ENCODE results near the gene SWI5.
"Not testable (repeated sequence)": the region's sequence is repeated elsewhere in the genome, so short reads cannot be mapped to it uniquely, and the experiment has no call there.

The SWI5 gene

DNA sequence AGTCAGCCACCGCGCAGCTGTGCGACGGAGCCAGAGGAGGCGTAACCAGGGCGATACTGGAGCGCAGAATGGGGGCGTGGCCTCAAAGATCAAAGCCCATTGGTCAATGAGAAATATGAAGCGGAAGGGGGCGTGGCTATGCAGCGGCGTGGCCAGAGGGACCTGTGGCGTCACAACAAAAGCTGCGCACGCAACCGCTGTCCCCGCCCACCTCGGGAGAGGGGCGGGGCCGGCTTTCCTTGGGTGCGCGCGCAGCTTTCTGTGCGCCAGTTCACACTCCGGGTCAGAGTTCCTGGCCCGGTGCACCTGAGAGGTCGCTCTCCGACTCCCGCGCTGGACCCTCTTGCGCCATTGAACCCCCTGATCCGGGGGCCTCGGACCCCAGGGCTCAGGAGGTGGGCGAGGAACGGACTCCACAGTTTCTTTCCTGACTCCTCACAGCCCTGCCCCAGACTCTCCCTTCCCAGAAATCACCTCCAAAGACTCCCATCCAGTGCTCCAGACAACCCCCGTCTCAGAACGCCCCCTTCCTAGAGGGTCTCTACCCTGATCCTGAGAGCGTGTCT lies at the start of gene SWI5:
TSS of gene SWI5 (plus strand) at position 269 of the 566 bp plus-strand sequence.
- peak; percentile 100 for DNase-seq (ENCODE audit: low read depth in 2 of 2)

- DNase-seq (ENCODE audit: low read depth in 2 of 2) = no peak
These were observed 49.7 kb upstream of the SWI5 start for GRCh38 chr9:128226412-128226801.

- not testable (repeated sequence) for DNase-seq (ENCODE audit: low read depth in 2 of 2)
These were observed 45.2 kb upstream of the SWI5 start for GRCh38 chr9:128230897-128231296.

- no peak for DNase-seq (ENCODE audit: low read depth in 2 of 2)
These were observed 44.2 kb upstream of the SWI5 start for GRCh38 chr9:128231638-128232527.

- no peak for DNase-seq (ENCODE audit: low read depth in 2 of 2)
These were observed 43.3 kb upstream of the SWI5 start for GRCh38 chr9:128232528-128233428.

GRCh38 chr9:128233817-128234406 lies 42.2 kb upstream of the SWI5 start:
- no peak for DNase-seq (ENCODE audit: low read depth in 2 of 2)

GRCh38 chr9:128242124-128242523 lies 34.0 kb upstream of the SWI5 start:
- no peak for DNase-seq (ENCODE audit: low read depth in 2 of 2)

- no peak for DNase-seq (ENCODE audit: low read depth in 2 of 2)
These were observed 33.3 kb upstream of the SWI5 start for GRCh38 chr9:128242828-128243214.

GRCh38 chr9:128243215-128244018 lies 32.7 kb upstream of the SWI5 start:
- DNase-seq (ENCODE audit: low read depth in 2 of 2) = no peak

- no peak for DNase-seq (ENCODE audit: low read depth in 2 of 2)
These were observed 31.8 kb upstream of the SWI5 start for GRCh38 chr9:128244091-128244836.

GRCh38 chr9:128244837-128245231 lies 31.2 kb upstream of the SWI5 start:
- DNase-seq (ENCODE audit: low read depth in 2 of 2) = no peak

DNA sequence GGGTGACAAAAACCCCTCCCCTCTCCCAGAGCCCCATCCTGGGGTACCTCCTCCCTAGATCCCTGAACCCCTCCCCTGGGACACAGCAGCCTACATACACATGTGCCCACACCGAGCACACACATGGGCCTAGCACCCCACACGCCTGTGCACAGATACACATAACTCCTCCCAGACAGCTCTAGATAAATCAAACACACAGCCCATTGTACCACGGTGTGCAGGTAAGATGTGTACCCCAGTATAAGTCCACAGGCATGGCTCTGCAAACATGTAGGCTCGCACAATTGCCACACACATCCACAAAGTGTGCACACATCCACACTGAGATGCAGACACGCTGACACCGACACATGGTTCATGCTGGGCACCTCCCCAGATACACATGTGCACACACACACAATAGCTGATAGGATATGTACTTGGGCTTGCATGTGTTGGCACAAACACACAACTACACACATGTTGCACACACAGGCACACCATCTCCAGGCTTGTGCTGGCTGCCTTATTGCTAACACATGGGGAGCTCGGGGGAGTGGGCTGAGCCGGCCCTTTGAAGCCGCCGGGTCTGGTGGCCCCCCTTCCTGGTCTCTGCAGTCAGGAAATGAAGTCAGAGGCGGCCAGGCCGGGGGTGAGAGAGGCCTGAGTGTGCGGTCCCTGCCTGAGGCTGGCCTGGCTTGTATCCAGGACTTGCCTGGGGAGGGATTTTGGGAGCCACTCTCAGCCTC lies 30.5 kb upstream of the SWI5 start:
- no peak for DNase-seq (ENCODE audit: low read depth in 2 of 2)

DNA sequence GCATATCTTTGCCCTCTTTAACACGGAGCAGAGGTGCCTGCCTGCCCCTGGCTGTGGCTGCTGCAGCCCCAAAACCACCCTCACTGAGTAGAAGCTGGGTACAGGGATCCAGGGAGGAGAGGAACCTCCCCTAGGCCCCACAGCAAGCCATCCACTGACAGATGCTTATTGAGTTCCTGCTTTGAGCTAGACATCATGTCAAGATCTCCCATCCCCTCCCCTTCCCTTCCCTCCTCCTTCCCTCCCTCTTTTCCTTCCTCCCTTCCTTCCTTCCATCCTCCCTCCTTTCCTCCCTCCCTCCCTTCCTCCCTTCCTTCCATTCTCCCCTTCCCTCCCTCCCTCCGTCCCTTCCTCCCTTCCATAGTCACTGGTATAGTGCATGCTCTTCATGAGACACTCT lies 29.6 kb upstream of the SWI5 start:
- no peak for DNase-seq (ENCODE audit: low read depth in 2 of 2)

- no peak for DNase-seq (ENCODE audit: low read depth in 2 of 2)
These were observed 28.8 kb upstream of the SWI5 start for GRCh38 chr9:128247226-128247803.

GRCh38 chr9:128249558-128249907 lies 26.5 kb upstream of the SWI5 start:
- DNase-seq (ENCODE audit: low read depth in 2 of 2) = no peak

DNA sequence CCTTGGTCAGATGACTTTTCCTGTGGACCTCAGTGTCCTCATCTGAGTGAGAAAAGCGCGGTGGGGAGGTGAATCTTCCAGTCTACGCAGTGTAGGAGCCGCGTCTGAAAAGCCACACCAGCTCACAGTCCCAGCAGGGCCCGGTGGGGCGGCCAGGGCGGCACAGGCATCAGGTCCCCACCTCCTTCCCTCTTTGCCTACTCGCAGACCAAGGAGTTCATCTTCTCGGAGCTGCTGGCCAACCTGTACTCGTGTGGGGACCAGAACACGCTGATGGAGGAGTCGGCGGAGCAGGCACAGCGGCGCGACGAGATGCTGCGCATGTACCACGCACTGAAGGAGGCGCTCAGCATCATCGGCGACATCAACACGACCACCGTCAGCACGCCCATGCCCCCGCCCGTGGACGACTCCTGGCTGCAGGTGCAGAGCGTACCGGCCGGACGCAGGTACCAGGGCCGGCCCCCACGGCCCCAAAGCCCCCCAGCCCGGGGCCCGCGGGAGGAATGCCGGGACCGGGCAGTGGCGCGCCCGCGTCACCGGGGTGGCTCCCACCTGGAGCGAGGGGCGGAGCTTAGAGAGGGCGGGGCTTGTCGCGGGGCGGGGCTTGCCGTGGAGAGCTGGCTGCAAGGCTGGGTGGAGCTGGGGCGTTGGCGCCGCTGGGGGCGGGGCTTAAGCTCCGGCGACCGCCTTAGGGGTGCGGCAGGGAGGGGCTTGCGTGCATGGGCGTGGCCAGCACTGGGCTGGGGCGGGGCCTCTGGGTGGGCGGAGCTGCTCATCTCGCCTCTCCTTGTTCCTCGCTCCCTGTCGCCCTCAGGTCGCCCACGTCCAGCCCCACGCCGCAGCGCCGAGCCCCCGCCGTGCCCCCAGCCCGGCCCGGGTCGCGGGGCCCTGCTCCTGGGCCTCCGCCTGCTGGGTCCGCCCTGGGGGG lies 25.9 kb upstream of the SWI5 start:
- peak; percentile 96 to 100 for DNase-seq (ENCODE audit: low read depth in 2 of 2)

GRCh38 chr9:128250839-128251731 lies 25.0 kb upstream of the SWI5 start:
- DNase-seq (ENCODE audit: low read depth in 2 of 2) = no peak
